ENCODE data around the gene RUVBL1. TPM values are rescaled to one million over a fixed set of nuclear protein-coding genes. Genes with fewer than 3 reads are reported as not detected.

The RUVBL1 gene
- total RNA-seq, 2 experiments from 2014 or later, result 5.6 to 7.7 TPM

GRCh38 chr3:128152419-128153155 is 29.0 kb upstream of the RUVBL1 start:
- Histone ChIP-seq H3K9me3 (ENCODE audit: control insufficient read depth in 1 of 2, insufficient read depth in 1 of 2, low read length in 2 of 2) (no peaks in the 10 kb centered on the region), H3K27me3 (ENCODE audit: control insufficient read depth in 1 of 2, insufficient read depth in 2 of 2, low read length in 2 of 2) (no peaks in the 10 kb centered on the region), H3K36me3 (ENCODE audit: insufficient read depth, low read length) (peaks cover 4% of the 10 kb centered on the region), H3K4me3 (ENCODE audit: low read length) (peak overlapping the region; percentile 58), H3K4me1 (ENCODE audit: insufficient read depth, low read length) (peaks cover 22% of the 10 kb centered on the region), H3K27ac (ENCODE audit: low read depth in 1 of 2, low read length in 2 of 2) (peak overlapping the region; percentile 50 to 80)
- Mint-ChIP-seq H3K27ac (peak overlapping the region; percentile 84), H3K4me3 (peak overlapping the region; percentile 87), H3K9me3 (no peaks in the 10 kb centered on the region), H3K27me3 (no peaks in the 10 kb centered on the region), H3K4me1 (ENCODE audit: low read depth) (peaks cover 40% of the 10 kb centered on the region), H3K36me3 (ENCODE audit: low read depth) (peaks cover 30% of the 10 kb centered on the region)
- DNase-seq (peak in 4 of 14 experiments; percentile 65 to 89 (median 78)), ATAC-seq (ENCODE audit: poor library complexity) (peak; percentile 76)
- intact Hi-C loops (cut with DNase I, micrococcal nuclease), result loop anchor here (1.0 to 10.0 kb wide), 5 partner anchors 28 to 1678 kb away; partner anchors contain the start of genes ABTB1 (in 1 of the 2), RUVBL1 (in 1 of the 2), SEC61A1 (in 1 of the 2) and ZXDC (in 1 of the 2)
- CTCF ChIA-PET, result interaction anchor here (1.6 to 2.5 kb wide), 2 partner anchors 29 to 77 kb away, joined by 8 to 10 read pairs; partner anchors contain the start of gene RUVBL1
- TF ChIP-seq, protein P1, sequence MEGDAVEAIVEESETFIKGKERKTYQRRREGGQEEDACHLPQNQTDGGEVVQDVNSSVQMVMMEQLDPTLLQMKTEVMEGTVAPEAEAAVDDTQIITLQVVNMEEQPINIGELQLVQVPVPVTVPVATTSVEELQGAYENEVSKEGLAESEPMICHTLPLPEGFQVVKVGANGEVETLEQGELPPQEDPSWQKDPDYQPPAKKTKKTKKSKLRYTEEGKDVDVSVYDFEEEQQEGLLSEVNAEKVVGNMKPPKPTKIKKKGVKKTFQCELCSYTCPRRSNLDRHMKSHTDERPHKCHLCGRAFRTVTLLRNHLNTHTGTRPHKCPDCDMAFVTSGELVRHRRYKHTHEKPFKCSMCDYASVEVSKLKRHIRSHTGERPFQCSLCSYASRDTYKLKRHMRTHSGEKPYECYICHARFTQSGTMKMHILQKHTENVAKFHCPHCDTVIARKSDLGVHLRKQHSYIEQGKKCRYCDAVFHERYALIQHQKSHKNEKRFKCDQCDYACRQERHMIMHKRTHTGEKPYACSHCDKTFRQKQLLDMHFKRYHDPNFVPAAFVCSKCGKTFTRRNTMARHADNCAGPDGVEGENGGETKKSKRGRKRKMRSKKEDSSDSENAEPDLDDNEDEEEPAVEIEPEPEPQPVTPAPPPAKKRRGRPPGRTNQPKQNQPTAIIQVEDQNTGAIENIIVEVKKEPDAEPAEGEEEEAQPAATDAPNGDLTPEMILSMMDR (IDR thresholded peaks at IDR 0.05), result no peak
- POLR2A ChIA-PET, result interaction anchor here (0.5 to 2.9 kb wide), 6 partner anchors 25 to 1164 kb away, joined by 3 to 77 read pairs (median 3); partner anchors contain the start of gene RUVBL1

DNA sequence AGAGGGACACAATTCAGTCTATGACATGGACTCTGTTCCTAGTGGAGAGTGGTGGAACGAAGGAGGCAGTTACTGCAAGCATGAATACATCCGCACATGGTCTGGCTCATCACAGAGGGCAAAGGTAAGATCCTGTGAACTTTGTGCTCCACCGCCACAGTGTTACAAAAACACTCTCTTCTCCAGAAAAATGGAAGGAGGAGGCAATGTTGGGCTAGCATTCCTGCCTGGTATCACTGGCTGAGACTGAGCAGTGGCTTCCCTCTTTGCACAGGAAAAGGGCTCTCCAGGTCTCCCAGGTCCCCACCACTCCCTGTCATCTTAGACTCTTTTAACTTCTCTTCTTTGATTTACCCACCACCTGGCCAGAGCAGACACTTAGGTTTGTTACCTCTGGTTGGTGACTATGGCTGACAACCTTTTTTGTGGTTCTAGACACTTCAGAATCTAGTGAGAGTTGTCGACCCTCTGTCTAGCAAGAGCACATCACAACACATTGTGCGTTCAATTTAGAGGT is 28.2 kb upstream of the RUVBL1 start:
- TF ChIP-seq, protein P1 (IDR thresholded peaks at IDR 0.05), result no peak
- no peaks in the 10 kb centered on the region for H3K36me3 ChIP-seq (ENCODE audit: insufficient read depth, low read length)
- Mint-ChIP-seq H3K9me3 (no peaks in the 10 kb centered on the region), H3K4me1 (ENCODE audit: low read depth) (peaks cover 38% of the 10 kb centered on the region), H3K27ac (peak overlapping the region; percentile 84), H3K27me3 (no peaks in the 10 kb centered on the region), H3K4me3 (peak overlapping the region; percentile 50), H3K36me3 (ENCODE audit: low read depth) (peaks cover 23% of the 10 kb centered on the region)
- intact Hi-C loops (cut with DNase I, micrococcal nuclease), result loop anchor here in 1 of 2 experiments (5.0 to 10.0 kb wide), 3 partner anchors 100 to 1677 kb away; partner anchors contain the start of genes ABTB1, SEC61A1 and ZXDC
- H3K27ac ChIP-seq (ENCODE audit: low read depth in 1 of 2, low read length in 2 of 2), result no peak overlapping the region
- POLR2A ChIA-PET, result interaction anchor here (2.9 kb wide), 1 partner anchor 29 kb away, joined by 77 read pairs; the partner anchor contains the start of gene RUVBL1
- CTCF ChIA-PET, result interaction anchor here (1.6 kb wide), 1 partner anchor 28 kb away, joined by 8 read pairs; the partner anchor contains the start of gene RUVBL1
- H3K4me1 ChIP-seq (ENCODE audit: insufficient read depth, low read length), result peaks cover 22% of the 10 kb centered on the region
- H3K4me3 ChIP-seq (ENCODE audit: low read length), result no peak overlapping the region
- ATAC-seq (ENCODE audit: poor library complexity) (no peak), DNase-seq (no peak)
- no peaks in the 10 kb centered on the region for H3K9me3 ChIP-seq (ENCODE audit: control insufficient read depth in 1 of 2, insufficient read depth in 1 of 2, low read length in 2 of 2)
- no peaks in the 10 kb centered on the region for H3K27me3 ChIP-seq (ENCODE audit: control insufficient read depth in 1 of 2, insufficient read depth in 2 of 2, low read length in 2 of 2)

- ChIA-PET CTCF (no interaction called here), POLR2A (no interaction called here)
- peaks cover 21% of the 10 kb centered on the region for H3K4me1 Mint-ChIP-seq (ENCODE audit: low read depth)
- ATAC-seq (ENCODE audit: poor library complexity) (no peak), DNase-seq (no peak)
- no peak overlapping the region for H3K27ac ChIP-seq (ENCODE audit: low read depth in 1 of 2, low read length in 2 of 2)
- H3K9me3 Mint-ChIP-seq, result no peaks in the 10 kb centered on the region
- H3K4me3 Mint-ChIP-seq, result no peak overlapping the region
- H3K27ac Mint-ChIP-seq, result no peak overlapping the region
- H3K27me3 ChIP-seq (ENCODE audit: control insufficient read depth in 1 of 2, insufficient read depth in 2 of 2, low read length in 2 of 2), result no peaks in the 10 kb centered on the region
- no peaks in the 10 kb centered on the region for H3K27me3 Mint-ChIP-seq
- H3K4me1 ChIP-seq (ENCODE audit: insufficient read depth, low read length), result peaks cover 16% of the 10 kb centered on the region
- H3K36me3 Mint-ChIP-seq (ENCODE audit: low read depth), result peaks cover 11% of the 10 kb centered on the region
- no peak overlapping the region for H3K4me3 ChIP-seq (ENCODE audit: low read length)
- TF ChIP-seq, protein P1 (IDR thresholded peaks at IDR 0.05), result no peak
- H3K36me3 ChIP-seq (ENCODE audit: insufficient read depth, low read length), result no peaks in the 10 kb centered on the region
- intact Hi-C loops (cut with DNase I, micrococcal nuclease), result loop anchor here in 1 of 2 experiments (1.0 to 10.0 kb wide), 4 partner anchors 23 to 1675 kb away; partner anchors contain the start of genes ABTB1, SEC61A1 and ZXDC
- no peaks in the 10 kb centered on the region for H3K9me3 ChIP-seq (ENCODE audit: control insufficient read depth in 1 of 2, insufficient read depth in 1 of 2, low read length in 2 of 2)
These were observed 26.0 kb upstream of the RUVBL1 start for GRCh38 chr3:128149650-128150049.
